Endothelial cell of umbilical vein (primary cell): ENCODE data around the gene NTSR1. TPM values are rescaled to one million over a fixed set of nuclear protein-coding genes. Genes with fewer than 3 reads are reported as not detected.

Experiments
- BruUV-seq: library from RNA; stranded (reverse); fragments of 400-500 nt; replicated peaks from 2 replicates; lab custom pipeline; 2021; lab: Mats Ljungman, UMichigan
- CTCF ChIA-PET: fragments of 300-600, 350-600 bp; sonication (Branson Sonifier 250); formaldehyde crosslinking; loops from one replicate; lab custom pipeline; 2021; ENCODE audit warnings: antibody characterized with exemption, inconsistent platforms; lab: Charles Lee
- POLR2A ChIA-PET: fragments of 300-600, 350-600 bp; sonication (Branson Sonifier 250); formaldehyde crosslinking; loops from one replicate; lab custom pipeline; 2021; ENCODE audit warnings: antibody characterized with exemption, inconsistent platforms; lab: Charles Lee
- DNase-seq: peaks from one replicate; pipeline ENCODE4 v3.0.0-alpha.2; 2011; ENCODE audit warnings: low read depth, low spot score
- FAIRE-seq: peaks from 2 replicates; lab custom pipeline; 2011; peaks lifted over from hg19 to GRCh38; lab: Jason Lieb, UNC
- H2AFZ ChIP-seq: 2 replicates; pipeline ENCODE4 v1.6.0; 2012; ENCODE audit warnings: low read depth, low read length, control low read depth, inconsistent platforms
- H3K27ac ChIP-seq: 2 replicates; pipeline ENCODE4 v1.5.1; 2011; ENCODE audit warnings: low read depth, mild to moderate bottlenecking, control low read depth, low read length, moderate library complexity; ENCODE audit not compliant: insufficient read depth
- H3K27me3 ChIP-seq, 2 experiments: 2 replicates each; pipeline versions ENCODE4 v1.6.0 to v1.6.1; 2011; ENCODE audit warnings: low read length in 2 of 2, mixed read lengths in 1 of 2; ENCODE audit not compliant: control insufficient read depth in 2 of 2, insufficient read depth in 2 of 2
- H3K36me3 ChIP-seq, 2 experiments: 2 replicates in 1 of 2; 3 replicates in 1 of 2; pipeline ENCODE4 v1.5.1; 2011; ENCODE audit warnings: low read length in 2 of 2, mild to moderate bottlenecking in 1 of 2, moderate library complexity in 1 of 2; ENCODE audit not compliant: control insufficient read depth in 2 of 2, insufficient read depth in 2 of 2; ENCODE audit errors: extremely low read depth in 1 of 2
- H3K4me1 ChIP-seq: 3 replicates; pipeline ENCODE4 v1.5.1; 2011; ENCODE audit warnings: mild to moderate bottlenecking, low read length; ENCODE audit not compliant: control insufficient read depth, insufficient read depth; ENCODE audit errors: extremely low read depth
- H3K4me2 ChIP-seq: 2 replicates; pipeline ENCODE4 v1.6.1; 2011; ENCODE audit warnings: low read length, control low read depth, mixed read lengths; ENCODE audit not compliant: insufficient read depth
- H3K4me3 ChIP-seq, 3 experiments: fragments of 200-600 bp in 1 of 3; sonication (generic), shearing (Covaris generic) in 1 of 3; replicated peaks in 1 of 3; 2 replicates each; pipeline ENCODE4 v1.5.1; 2011 to 2016; ENCODE audit warnings: control low read depth in 3 of 3, low read length in 3 of 3, mild to moderate bottlenecking in 2 of 3, inconsistent platforms in 1 of 3, low read depth in 1 of 3, moderate library complexity in 1 of 3; ENCODE audit not compliant: insufficient read depth in 1 of 3
- H3K79me2 ChIP-seq: 2 replicates; pipeline ENCODE4 v1.6.0; 2012; ENCODE audit warnings: low read length, inconsistent platforms; ENCODE audit not compliant: control insufficient read depth, insufficient read depth
- H3K9ac ChIP-seq: replicated peaks from 2 replicates; pipeline ENCODE3; 2011; ENCODE audit warnings: low read length, control low read depth; ENCODE audit not compliant: insufficient read depth; ENCODE audit errors: extremely low read depth
- H3K9me1 ChIP-seq: replicated peaks from 3 replicates; pipeline ENCODE4 v1.6.0; 2011; ENCODE audit warnings: mild to moderate bottlenecking, low read length; ENCODE audit not compliant: control insufficient read depth, insufficient read depth; ENCODE audit errors: extremely low read depth
- H3K9me3 ChIP-seq: replicated peaks from 2 replicates; pipeline ENCODE4 v1.5.1; 2012; ENCODE audit warnings: low read length, inconsistent platforms; ENCODE audit not compliant: control insufficient read depth, insufficient read depth
- H4K20me1 ChIP-seq: replicated peaks from 2 replicates; pipeline ENCODE3; 2011; ENCODE audit warnings: mild to moderate bottlenecking, low read length; ENCODE audit not compliant: control insufficient read depth, insufficient read depth; ENCODE audit errors: extremely low read depth
- EZH2 ChIP-seq: IDR thresholded peaks from 2 replicates; pipeline ENCODE4 v1.6.1; 2012; ENCODE audit warnings: borderline replicate concordance, low read depth, mild to moderate bottlenecking, moderate library complexity, low read length, inconsistent platforms; ENCODE audit not compliant: severe bottlenecking
- FOS ChIP-seq: IDR thresholded peaks from 2 replicates; pipeline ENCODE4 v1.6.1; 2011; ENCODE audit warnings: mild to moderate bottlenecking, low read length, moderate library complexity, borderline replicate concordance; ENCODE audit not compliant: insufficient read depth
- GATA2 ChIP-seq: IDR thresholded peaks from 2 replicates; pipeline ENCODE4 v1.7.0; 2011; ENCODE audit warnings: low read depth, mild to moderate bottlenecking, moderate library complexity, mixed read lengths, low read length; ENCODE audit not compliant: insufficient read length, insufficient read depth
- JUN ChIP-seq: IDR thresholded peaks from 2 replicates; pipeline ENCODE4 v1.6.1; 2011; ENCODE audit warnings: borderline replicate concordance, low read depth; ENCODE audit not compliant: insufficient read length, insufficient read depth
- MYC ChIP-seq: IDR thresholded peaks from one replicate; pipeline ENCODE4 v1.6.1; 2011; ENCODE audit warnings: mild to moderate bottlenecking, low read depth, low read length
- POLR2A ChIP-seq: IDR thresholded peaks from 2 replicates; pipeline ENCODE4 v1.6.1; 2012; ENCODE audit warnings: low read depth, mild to moderate bottlenecking, control low read depth, low read length
- POLR2AphosphoS5 ChIP-seq: IDR thresholded peaks from 2 replicates; pipeline ENCODE4 v1.6.1; 2012; ENCODE audit warnings: low read depth, mild to moderate bottlenecking, control low read depth, low read length, moderate library complexity; ENCODE audit not compliant: insufficient read depth
- dilution Hi-C: fragments of 300-500 bp; cut with MboI; formaldehyde crosslinking; loops from one replicate; pipeline ENCODE4 v1.15.0; 2019; ENCODE audit warnings: low sequenced_read_pairs; ENCODE audit not compliant: extremely low pct_ligation_motif_present
- intact Hi-C: fragments of 100-400 bp; cut with micrococcal nuclease; formaldehyde crosslinking; loops from one replicate; pipeline ENCODE4 v1.10.0; 2022
- polyA plus RNA-seq, 4 experiments: library from polyadenylated mRNA; depleted of rRNA in 3 of 4; stranded (reverse) in 3 of 4; unstranded in 1 of 4; fragments of >200 nt; gene quantifications; 2 replicates each; pipeline versions ENCODE4 v1.2.1 to v1.2.3, GENCODE V29; 2011 to 2012; ENCODE audit warnings: missing spikeins in 1 of 4
- total RNA-seq: library from RNA; stranded (reverse); gene quantifications from 2 replicates; pipeline ENCODE4 v1.2.3, GENCODE V29; 2021
- TF ChIP-seq, protein P1 (sequence below), 2 donors: IDR thresholded peaks; 1 replicate in 1 of 2; 2 replicates in 1 of 2; pipeline ENCODE4 v1.5.1; 2011; ENCODE audit warnings: low read length in 2 of 2, mild to moderate bottlenecking in 2 of 2, moderate library complexity in 2 of 2, control low read depth in 1 of 2, inconsistent platforms in 1 of 2, low read depth in 1 of 2; ENCODE audit not compliant: insufficient read depth in 1 of 2; ENCODE audit errors: extremely low read depth in 1 of 2
- TF ChIP-seq, protein P2 (sequence below): IDR thresholded peaks from 2 replicates; pipeline ENCODE4 v1.6.1; 2011; ENCODE audit not compliant: insufficient read depth, insufficient read length

The NTSR1 gene
- total and polyA plus RNA-seq, 2 donors (not counting 3 experiments of a cell fraction or from before 2014, with no cell fraction given) = 0.14 to 2.1 TPM

DNA sequence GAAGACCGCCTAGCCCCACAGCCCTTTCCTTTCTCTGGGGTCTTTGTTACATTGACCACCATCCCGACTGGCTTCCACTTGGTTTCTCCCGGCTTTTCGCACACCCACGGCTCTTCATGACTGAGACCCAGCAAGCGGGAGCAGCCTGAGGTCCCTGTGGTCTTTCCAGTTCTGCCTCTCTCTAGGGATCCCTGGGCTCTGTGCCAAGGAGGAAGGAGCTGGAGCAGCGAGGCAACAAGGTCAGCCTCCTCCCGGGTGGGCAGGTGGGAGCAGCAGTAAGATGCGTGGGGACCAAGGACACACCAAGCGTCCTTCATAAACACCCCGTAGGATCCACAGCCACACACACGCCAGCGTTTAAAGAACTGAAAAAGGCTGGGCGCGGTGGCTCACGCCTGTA, 58.1 kb downstream of the NTSR1 start:
- Histone ChIP-seq H4K20me1 (no peaks in the 10 kb centered on the region), H3K4me3 (no peak overlapping the region), H3K9ac (no peak overlapping the region), H3K27ac (no peak overlapping the region), H3K27me3 (no peaks in the 10 kb centered on the region), H3K9me1 (no peaks in the 10 kb centered on the region), H3K79me2 (no peaks in the 10 kb centered on the region), H2AFZ (no peak overlapping the region), H3K36me3 (no peaks in the 10 kb centered on the region), H3K4me2 (no peak overlapping the region), H3K4me1 (no peaks in the 10 kb centered on the region), H3K9me3 (no peaks in the 10 kb centered on the region)
- dilution Hi-C loops (no loop called here), intact Hi-C loops (no loop called here)
- FAIRE-seq (no peak), DNase-seq (no peak)
- ChIA-PET CTCF (interaction anchor here (0.6 kb wide), 1 partner anchor 64 kb away, joined by 3 read pairs; no protein-coding TSS in a partner anchor), POLR2A (no interaction called here)
- no peak for TF ChIP-seq JUN
- TF ChIP-seq, protein P1, sequence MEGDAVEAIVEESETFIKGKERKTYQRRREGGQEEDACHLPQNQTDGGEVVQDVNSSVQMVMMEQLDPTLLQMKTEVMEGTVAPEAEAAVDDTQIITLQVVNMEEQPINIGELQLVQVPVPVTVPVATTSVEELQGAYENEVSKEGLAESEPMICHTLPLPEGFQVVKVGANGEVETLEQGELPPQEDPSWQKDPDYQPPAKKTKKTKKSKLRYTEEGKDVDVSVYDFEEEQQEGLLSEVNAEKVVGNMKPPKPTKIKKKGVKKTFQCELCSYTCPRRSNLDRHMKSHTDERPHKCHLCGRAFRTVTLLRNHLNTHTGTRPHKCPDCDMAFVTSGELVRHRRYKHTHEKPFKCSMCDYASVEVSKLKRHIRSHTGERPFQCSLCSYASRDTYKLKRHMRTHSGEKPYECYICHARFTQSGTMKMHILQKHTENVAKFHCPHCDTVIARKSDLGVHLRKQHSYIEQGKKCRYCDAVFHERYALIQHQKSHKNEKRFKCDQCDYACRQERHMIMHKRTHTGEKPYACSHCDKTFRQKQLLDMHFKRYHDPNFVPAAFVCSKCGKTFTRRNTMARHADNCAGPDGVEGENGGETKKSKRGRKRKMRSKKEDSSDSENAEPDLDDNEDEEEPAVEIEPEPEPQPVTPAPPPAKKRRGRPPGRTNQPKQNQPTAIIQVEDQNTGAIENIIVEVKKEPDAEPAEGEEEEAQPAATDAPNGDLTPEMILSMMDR (IDR thresholded peaks at IDR 0.05; ENCODE audit: extremely low read depth in 1 of 2, insufficient read depth in 1 of 2, low read depth in 1 of 2, low read length in 2 of 2) = no peak
- TF ChIP-seq, protein P2, sequence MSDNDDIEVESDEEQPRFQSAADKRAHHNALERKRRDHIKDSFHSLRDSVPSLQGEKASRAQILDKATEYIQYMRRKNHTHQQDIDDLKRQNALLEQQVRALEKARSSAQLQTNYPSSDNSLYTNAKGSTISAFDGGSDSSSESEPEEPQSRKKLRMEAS = no peak
- no peak for TF ChIP-seq MYC
- TF ChIP-seq EZH2 = no peak
- TF ChIP-seq POLR2A = no peak
- TF ChIP-seq GATA2 = no peak
- no peak for TF ChIP-seq POLR2AphosphoS5
- no peak for TF ChIP-seq FOS
- no TSS peak for BruUV-seq
